ENCODE data around the gene CWC27.
A peak's percentile ranks its signal among the peaks of the same experiment; 100 is the strongest.

Gene CWC27

GRCh38 chr5:64768358-64769312 lies at the start of gene CWC27, which contains the start of gene SREK1IP1:
Gene CWC27, plus strand, starts transcription at chr5:64768930. Its CDS starts 217 bp downstream, at chr5:64769147.
Gene SREK1IP1, minus strand, starts transcription at chr5:64768691. Its CDS starts 174 bp downstream, at chr5:64768517.
- peak; percentile 74 for DNase-seq

GRCh38 chr5:64722588-64722987 lies 46.1 kb upstream of the CWC27 start:
- no peak for DNase-seq

- no peak for DNase-seq
Observed at GRCh38 chr5:64727150-64727549, 41.6 kb upstream of the CWC27 start.

- DNase-seq = no peak
Observed at GRCh38 chr5:64742411-64742810, 26.3 kb upstream of the CWC27 start.

- DNase-seq = no peak
Observed at GRCh38 chr5:64742821-64743220, 25.9 kb upstream of the CWC27 start.

- DNase-seq = no peak
Observed at GRCh38 chr5:64744914-64745313, 23.8 kb upstream of the CWC27 start.

- no peak for DNase-seq
Observed at GRCh38 chr5:64746446-64746845, 22.3 kb upstream of the CWC27 start.

GRCh38 chr5:64749385-64749784 lies 19.3 kb upstream of the CWC27 start:
- DNase-seq = no peak

- DNase-seq = no peak
Observed at GRCh38 chr5:64754066-64754465, 14.7 kb upstream of the CWC27 start.

- no peak for DNase-seq
Observed at GRCh38 chr5:64758901-64759300, 9.8 kb upstream of the CWC27 start.

GRCh38 chr5:64759960-64760660 lies 8.6 kb upstream of the CWC27 start:
- DNase-seq = no peak

GRCh38 chr5:64763948-64764503 lies 4.7 kb upstream of the CWC27 start:
- DNase-seq = no peak

GRCh38 chr5:64765804-64766504 lies 2.8 kb upstream of the CWC27 start:
- DNase-seq = no peak

- no peak for DNase-seq
Observed at GRCh38 chr5:64766941-64767340, 1.8 kb upstream of the CWC27 start.

- DNase-seq = peak; percentile 7
Observed at GRCh38 chr5:64767959-64768357, 772 bp upstream of the CWC27 start.

GRCh38 chr5:64769855-64770254 lies 1.1 kb downstream of the CWC27 start:
- DNase-seq = no peak

GRCh38 chr5:64771736-64772135 lies 3.0 kb downstream of the CWC27 start:
- no peak for DNase-seq

- DNase-seq = no peak
Observed at GRCh38 chr5:64773533-64773932, 4.8 kb downstream of the CWC27 start.

GRCh38 chr5:64775291-64775690 lies 6.6 kb downstream of the CWC27 start:
- no peak for DNase-seq

- peak; percentile 61 for DNase-seq
Observed at GRCh38 chr5:64784451-64785025, 15.8 kb downstream of the CWC27 start.

GRCh38 chr5:64786372-64786771 lies 17.6 kb downstream of the CWC27 start:
- DNase-seq = no peak

GRCh38 chr5:64788156-64788555 lies 19.4 kb downstream of the CWC27 start:
- DNase-seq = no peak

- DNase-seq = no peak
Observed at GRCh38 chr5:64789457-64789856, 20.7 kb downstream of the CWC27 start.

All from stimulated activated CD4-positive, alpha-beta T cell treated with anti-CD3 and anti-CD28 coated beads, Interleukin-4, amount 100 ng/mL, for 1 hour (primary cell).